HG03575 (cell line): ENCODE data around the gene GVQW3.

Source experiments
- ATAC-seq: cut with Tn5 transposase; IDR thresholded peaks from one replicate; pipeline ENCODE4 v1.9.1; 2021; ENCODE audit not compliant: unreplicated experiment, insufficient number of reproducible peaks, low FRiP score; ENCODE audit errors: extremely low read depth

Gene GVQW3

DNA sequence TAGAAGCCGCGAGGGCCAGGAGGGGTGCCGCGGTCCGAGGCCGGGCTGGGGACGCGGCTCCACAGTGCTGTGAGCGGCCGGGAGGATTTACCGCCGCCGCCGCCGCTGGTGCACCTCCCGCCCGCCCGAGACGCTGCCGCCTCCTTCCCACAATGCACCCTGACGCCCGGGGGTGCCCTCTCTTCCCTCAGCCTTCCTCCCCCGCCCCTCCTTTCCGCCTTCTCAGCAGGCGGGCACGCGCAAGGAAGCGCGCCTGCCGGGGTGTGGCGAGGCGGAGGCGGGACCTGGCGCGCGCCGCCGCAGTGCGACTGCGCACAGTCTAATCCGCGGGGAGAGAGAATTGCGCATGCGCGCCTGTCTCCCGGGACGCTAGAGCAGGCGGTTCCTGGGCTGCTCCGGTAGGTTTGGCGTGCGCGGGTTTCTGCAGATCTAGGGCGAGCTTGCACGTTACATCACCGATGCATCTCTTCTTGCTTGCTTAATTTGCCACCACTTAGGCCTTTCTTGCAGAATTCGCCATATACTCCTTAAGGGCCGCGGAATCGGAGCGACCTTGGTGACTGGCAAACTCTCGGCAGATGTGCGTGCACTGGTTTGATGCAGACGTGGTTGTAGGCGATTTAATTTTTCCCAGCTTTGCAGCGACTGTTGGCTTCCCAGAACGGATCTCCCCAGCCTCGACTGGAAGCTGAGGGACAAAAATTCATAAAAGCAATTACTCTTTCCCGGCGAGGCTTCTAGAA lies at the start of gene GVQW3, which contains the start of gene THAP12:
GVQW3 (plus strand) TSS at position 347 of the 743 bp plus-strand sequence. CDS start 506 bp downstream, outside the sequence.
THAP12 (minus strand) TSS at position 156 of the 743 bp plus-strand sequence. CDS start 296 bp downstream, outside the sequence.
- ATAC-seq: peak; percentile 29

DNA sequence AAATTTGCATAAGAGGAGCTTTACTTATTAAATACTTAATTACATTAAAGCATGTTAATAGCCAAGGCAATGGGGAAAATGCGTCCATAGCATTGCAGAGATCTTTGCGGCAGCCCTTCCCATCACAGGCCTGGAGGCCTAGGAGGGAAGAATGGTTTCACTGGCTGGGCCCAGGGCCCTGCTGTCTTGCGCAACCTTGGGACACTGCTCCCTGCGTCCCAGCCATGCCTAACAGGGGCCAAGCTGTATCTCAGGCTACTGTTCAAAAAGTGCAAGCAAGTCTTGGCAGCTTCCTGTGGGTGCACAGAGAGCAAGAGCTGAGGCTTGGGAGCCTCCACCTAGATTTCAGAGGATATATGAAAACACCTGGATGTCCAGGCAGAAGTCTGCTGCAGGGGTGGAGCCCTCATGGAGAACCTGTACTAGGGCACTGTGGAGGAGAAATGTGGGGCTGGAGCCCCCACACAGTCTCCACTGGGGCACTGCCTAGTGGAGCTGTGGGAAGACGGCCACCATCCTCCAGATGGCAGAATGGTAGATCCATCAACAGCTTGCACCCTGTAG lies 46.2 kb upstream of the GVQW3 start:
- no peak for ATAC-seq

DNA sequence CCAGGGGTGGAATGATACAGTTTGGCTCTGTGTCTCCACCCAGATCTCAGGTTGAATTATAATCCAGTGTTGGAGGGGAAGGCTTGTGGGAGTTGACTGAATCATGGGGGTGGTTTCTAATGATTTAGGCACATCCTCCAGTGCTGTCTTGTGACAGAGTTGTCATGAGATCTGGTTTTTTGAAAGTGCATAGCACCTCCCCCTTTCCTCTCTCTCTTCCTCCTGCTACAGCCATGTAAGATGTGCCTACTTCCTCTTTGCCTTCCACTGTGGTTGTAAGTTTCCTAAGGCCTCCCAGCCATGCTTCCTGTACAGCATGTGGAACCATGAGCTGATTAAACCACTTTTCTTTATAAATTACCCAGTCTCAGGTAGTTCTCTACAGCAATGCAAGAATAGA lies 45.3 kb upstream of the GVQW3 start:
- ATAC-seq: no peak

DNA sequence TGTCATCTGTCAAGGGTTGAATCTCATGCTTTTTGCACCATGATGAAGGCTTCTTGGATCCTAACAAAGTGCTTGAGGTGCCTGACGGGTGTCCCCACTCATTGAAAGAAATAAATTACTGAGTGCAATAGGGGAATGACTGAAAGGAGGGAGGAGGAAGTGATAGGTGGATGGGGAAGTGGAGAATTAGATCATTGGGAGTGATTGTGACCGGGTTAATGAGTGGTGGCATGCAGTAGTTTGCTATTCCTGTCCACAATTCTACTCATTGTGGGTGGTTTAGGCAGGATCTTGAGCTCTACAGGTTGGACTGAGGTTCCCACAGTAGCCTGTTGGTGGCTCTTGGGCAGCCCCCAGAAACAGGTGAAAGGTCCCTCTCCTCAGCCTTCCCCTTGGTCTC lies 44.5 kb upstream of the GVQW3 start:
- no peak for ATAC-seq

DNA sequence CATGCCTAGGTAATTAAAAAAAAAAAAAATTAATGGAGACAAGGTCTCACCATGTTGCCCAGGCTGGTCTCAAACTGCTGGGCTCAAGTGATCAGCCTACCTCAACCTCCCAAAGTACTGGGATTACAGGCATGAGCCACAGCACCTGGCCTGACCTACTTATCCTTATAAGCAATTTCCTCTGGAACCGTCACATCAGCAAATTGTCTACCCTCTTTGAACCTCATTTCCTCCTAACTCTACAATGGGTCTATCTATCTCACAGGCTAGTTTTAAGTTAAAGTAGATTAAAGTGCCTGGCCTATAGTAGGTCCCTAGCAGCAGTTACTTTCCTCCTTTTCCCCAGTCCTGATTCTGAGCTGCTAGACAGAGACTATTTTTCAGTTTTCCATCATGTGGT lies 43.7 kb upstream of the GVQW3 start:
- no peak for ATAC-seq

DNA sequence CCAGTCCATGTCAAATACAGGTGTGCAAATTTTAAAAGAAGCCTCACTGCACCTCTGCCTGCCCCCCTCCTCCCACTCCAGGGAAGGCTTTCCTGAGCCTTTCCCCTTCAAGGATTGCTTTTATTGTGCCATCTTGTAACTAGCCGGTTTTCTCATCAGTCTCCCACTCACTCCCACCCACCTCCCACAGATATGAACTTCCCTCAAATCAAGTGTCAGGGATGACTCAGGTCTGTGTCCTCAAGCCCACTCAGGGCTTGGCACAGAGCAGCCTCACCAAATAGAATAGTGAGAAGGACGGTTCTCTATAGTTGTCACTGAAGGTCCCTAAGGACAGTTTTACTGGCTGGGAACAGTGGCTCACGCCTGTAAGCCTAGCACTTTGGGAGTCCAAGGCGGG lies 43.2 kb upstream of the GVQW3 start:
- no peak for ATAC-seq

DNA sequence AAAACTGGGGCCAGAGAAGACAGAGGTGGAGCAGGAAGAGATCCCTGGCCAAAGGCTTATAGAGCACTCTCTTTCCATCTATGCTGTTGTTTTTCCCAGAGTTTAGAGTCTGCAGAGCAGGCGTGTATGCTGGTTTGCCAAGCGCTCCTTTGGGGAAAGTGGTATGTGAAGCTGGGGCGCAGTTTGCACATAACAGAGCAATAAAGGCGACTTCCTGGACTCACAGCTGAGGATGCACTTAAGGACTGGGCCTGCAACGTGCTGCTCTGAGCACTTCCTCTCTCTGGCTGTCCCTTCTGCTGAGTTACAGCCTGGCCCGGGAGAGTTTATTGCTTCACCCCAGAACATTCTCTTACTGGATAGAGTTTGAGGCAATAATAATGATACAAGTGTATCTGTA lies 41.9 kb upstream of the GVQW3 start:
- no peak for ATAC-seq

DNA sequence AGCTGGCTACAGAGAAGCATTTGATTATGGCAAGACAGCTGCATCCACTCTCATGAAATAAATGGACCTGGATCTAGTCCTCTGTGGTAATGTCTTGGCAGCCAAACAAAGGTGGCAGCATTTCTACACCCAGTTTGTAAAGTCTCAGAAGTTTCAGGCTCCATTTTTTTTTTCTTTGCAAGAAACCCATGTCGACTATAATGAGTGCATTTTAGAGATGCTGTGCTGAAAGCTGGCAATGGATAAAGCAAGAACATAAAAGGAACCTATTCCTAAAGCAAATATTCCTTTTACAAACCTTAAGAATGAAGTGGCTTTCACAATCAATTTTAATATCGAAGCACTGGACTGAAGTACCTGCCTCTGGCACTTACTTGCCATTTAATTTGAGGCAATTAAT lies 33.7 kb upstream of the GVQW3 start:
- no peak for ATAC-seq

DNA sequence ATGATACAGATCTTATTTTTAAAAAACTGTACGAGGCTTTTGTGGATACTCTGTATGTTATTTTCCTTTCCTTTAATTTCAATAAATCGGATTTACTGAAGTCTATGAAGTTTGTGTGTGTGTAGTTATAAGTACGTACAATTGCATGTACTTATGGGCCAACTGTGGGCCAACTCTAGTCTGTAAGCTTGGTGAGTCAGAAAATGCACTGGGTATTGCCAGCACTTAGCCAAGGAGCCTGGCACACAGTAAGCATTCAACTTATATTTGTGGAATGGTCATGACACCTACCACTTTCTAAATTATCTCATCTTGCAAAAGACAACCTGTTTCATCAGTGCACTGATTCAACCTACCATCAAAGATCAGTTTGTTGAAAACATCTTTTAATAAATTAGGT lies 32.8 kb upstream of the GVQW3 start:
- ATAC-seq: no peak

DNA sequence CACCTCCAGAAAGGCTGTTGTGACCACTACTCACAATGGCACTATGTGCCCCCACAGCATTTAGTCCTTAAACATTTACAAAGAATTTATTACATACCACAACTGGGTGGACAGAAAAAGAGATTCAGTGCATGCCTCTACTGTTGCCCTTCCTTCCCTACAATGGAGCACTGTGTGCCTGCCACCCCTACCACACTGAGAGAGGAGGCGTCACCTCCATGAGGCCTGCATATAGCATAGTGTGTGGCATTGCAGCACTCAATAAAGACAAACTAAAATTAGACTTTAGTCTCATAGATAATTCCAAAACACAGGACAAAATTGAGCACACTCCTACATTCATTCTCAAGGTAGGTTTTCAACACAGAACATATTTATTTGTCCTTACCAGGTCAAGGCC lies 26.0 kb upstream of the GVQW3 start:
- ATAC-seq: no peak

DNA sequence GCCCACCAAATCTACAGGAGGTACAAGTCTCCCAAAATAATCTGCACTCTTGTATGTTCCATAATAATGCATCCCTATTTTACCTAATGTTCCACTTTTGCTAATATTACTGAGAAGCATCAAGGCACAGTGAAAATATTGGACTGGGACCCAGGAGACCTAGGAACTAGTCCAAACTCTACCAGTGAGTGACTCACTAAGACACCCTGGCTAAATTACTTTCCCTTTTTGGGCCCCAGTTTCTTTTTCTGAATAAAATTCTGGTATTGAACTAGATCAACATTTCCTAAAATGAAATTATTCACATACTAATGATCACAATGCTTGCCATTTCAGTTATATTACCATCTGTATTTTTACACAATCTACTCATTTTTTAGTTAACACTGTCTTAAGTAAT lies 19.7 kb upstream of the GVQW3 start:
- ATAC-seq: no peak

DNA sequence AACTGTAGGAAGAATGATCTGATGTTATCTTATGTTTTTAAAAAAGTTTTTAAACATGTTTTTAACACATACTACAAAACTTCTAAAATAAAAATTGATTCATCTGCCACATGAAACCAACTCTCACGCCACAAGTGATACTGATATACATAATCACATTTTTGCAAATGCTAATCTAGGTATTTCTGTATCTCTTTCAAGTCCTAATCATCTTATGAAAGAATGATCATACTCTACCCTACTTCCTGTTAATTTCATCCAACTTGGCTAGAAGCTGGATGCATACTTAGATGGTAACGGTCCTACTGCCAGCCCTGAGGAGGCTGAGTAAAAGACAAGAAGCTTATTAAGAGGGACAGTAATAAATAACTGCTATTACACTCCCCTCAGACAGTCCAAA lies 19.3 kb upstream of the GVQW3 start:
- ATAC-seq: no peak

DNA sequence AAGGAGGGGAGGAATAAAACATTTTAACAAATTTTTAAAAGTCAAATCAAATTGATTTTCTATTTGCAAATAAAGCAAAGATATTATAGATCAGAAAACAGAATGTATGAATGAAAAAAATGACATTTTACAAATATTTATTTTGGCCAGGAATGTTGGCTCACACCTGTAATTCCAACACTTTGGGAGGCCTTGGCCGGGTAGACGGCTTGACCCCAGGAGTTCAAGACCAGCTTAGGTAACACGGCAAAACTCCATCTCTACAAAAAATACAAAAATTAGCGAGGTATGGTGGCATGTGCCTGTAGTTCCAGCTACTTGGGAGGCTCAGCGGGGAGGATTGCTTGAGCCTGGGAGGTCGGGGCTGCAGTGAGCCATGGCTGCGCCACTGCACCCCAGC lies 18.4 kb upstream of the GVQW3 start:
- no peak for ATAC-seq

DNA sequence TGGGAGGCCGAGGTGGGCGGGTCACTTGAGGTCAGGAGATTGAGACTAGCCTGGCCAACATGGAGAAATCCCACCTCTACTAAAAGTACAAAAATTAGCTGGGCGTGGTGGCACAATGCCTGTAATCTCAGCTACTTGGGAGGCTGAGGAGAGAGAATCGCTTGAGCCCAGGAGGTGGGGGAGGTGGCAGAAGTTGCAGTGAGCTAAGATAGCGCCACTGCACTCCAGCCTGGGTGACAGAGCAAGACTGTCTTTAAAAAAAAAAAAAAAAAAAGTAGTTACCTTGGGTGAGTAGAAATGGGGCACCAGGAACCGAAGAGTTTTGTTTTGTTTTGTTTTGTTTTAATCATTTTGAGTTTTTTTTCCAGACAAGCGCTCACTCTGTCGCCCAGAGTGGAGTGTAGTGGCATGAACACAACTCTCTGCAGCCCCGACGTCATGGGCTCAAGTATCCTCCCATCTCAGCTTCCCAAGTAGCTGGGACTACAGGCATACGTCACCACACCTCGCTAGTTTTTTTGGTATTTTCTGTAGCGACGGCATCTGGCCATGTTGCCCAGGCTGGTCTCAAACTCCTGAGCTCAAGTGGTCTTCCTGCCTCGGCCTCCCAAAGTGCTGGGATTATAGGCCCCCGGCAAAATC lies 16.0 kb upstream of the GVQW3 start:
- no peak for ATAC-seq

DNA sequence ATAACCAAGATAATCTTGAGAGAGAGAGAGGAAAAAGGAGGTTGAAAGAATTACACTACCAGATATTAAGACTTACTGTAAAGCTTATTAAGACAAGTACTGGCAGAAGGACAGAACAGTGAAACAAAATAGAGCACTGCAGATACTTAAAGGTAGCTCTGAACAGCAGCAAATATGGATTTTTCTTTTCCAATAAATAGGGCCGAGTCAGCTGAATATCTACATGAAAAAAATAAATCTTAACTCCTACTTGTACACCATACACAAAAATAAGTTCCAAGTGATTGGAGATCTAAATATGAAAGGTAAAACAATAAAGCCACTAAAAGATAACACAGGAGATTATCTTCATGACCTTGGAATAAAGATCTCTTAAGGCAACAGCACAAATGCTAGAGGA lies 12.6 kb upstream of the GVQW3 start:
- no peak for ATAC-seq

DNA sequence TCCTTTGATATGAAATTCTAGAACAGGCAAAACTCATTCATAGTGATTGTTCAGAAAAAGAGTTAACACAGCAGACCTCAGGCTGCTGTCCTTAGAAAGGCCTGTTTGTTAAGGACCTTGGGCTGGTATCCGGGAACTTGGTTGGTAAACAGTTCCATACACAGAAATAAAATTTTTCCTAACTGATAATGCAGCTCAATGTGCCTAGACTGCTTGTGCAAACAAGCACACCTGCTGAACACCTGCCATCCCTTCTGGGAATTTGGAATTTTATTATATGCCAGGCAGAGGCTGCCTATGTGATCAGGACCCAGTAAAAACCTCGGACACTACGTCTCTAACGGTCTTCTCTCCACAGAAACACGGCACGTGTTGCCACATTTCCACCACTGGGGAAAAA lies 11.7 kb upstream of the GVQW3 start:
- ATAC-seq: no peak

DNA sequence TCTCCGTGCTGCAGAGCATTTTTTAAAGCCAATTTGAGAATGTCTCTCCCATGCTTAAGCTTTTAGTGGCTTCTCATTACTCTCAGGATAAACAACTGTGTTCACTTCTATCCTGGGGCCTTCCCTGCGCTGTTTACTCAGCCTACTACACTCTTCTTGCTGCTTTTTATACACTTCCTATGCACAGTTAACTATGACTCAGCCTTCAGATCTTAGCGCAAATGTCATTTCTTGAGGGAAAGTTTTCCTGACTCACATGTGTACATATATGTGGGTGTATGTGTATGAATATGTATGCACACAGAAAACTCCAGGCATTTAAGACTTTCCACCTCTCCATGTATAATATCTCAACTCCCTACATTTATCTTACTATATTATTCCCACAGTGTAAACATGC lies 10.0 kb upstream of the GVQW3 start:
- ATAC-seq: no peak

DNA sequence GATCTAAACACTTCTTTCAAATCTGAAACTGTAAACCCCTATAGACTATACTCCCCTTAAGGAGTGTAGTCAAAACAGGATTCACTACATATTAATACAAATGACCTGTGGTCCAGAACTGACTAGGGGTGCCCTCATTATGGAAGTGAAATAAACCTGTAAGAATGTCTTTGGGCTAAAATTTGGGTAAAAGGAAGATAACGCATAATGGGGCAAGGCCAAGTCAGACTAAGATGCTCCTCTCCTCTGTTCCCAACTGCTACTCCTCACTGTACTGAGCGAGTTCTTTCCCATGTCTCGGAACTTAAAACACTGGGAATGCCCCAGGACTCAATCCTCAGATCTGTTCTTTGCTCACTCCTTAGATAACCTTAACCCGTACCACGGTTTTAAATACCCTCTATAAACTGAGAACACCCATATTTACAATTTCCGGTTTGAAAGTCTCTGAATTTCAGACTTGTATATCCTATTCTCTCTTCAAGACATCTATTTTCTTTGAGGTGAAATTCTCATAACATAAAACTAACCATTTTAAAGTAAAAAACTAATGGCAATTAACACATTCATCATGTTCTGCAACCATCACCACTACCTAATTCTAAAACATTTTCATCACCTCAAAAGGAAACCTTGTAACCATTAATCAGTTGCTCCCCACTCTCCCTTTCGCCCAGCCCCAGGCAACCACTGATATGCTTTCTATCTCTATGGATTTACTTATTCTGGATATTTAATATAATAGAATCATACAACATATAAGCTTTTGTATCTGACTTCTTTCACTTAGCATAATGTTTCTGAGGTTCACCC lies 4.2 kb upstream of the GVQW3 start:
- no peak for ATAC-seq

DNA sequence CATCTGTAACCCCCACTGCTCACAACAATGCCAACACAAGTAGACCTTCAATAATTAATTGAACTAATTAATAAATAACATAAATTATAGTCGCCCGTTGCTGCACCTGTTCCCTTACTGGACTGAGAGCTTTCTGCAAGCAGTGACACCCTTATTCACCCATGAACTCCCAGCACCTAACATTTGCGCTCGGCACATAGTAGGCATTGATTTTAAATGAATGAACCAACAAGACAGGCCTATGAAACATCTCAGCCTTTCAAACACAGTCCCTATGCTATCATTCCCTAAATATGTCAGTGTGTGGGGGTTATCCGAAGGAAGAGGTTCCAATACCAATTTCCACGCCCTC lies 1.3 kb upstream of the GVQW3 start:
- ATAC-seq: no peak
